ENCODE measurements around the gene USP24.

DNA sequence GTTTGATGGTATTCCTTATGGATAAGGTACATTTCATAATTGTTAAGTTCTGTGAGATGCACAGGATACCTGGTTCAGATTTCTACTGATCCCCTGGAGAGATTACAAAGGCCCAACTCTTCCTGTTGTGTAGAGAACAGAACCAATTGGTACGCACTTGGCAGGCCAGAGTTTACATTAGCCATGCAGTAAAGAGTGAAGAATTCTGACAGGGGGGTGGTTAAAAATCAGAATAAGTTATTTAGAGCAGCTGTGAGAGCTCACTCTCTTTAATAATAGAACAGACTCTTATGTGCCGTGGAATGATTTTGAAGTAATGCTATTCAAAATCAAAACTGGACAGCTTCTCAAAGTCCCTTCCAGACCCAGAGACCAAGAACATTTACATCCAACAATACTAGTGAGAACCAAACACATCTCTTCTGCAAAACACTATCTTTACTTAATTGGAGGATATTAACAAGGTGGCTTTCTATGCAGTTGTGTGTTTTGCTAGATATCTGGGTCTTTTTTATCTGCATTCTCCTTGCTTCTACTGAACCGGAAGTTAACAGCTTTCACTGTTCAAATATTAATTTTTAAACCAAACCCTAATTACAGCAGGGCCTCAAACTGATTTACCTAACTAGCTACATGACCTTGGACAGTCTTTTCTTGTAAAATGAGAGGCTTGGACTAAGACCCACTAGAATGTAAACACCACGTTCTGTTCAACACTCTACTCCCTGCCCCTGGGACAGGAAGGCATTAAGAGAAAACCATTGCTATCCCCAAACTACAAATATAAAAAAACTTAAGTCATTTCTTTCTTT lies 4.0 kb downstream of the USP24 start:
- TF ChIP-seq, protein P1, sequence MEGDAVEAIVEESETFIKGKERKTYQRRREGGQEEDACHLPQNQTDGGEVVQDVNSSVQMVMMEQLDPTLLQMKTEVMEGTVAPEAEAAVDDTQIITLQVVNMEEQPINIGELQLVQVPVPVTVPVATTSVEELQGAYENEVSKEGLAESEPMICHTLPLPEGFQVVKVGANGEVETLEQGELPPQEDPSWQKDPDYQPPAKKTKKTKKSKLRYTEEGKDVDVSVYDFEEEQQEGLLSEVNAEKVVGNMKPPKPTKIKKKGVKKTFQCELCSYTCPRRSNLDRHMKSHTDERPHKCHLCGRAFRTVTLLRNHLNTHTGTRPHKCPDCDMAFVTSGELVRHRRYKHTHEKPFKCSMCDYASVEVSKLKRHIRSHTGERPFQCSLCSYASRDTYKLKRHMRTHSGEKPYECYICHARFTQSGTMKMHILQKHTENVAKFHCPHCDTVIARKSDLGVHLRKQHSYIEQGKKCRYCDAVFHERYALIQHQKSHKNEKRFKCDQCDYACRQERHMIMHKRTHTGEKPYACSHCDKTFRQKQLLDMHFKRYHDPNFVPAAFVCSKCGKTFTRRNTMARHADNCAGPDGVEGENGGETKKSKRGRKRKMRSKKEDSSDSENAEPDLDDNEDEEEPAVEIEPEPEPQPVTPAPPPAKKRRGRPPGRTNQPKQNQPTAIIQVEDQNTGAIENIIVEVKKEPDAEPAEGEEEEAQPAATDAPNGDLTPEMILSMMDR (IDR thresholded peaks at IDR 0.05; ENCODE audit: low read depth, low read length) = no peak
- no peak for TF ChIP-seq EZH2phosphoT487 (IDR thresholded peaks at IDR 0.05; ENCODE audit: low read depth)
